Upper lobe of left lung (tissue), 4 donors: ENCODE data around the gene TTC34.

ENCODE experiments used
- EP300 ChIP-seq, 4 donors: sonication (generic); formaldehyde crosslinking; IDR thresholded peaks; one replicate each; pipeline ENCODE4 v1.5.1; 2017; ENCODE audit warnings: antibody characterized with exemption in 4 of 4, control low read depth in 2 of 4
- POLR2A ChIP-seq, 4 donors: fragments of 450-650 bp; IDR thresholded peaks; one replicate each; pipeline ENCODE4 v1.5.1; 2016 to 2017; ENCODE audit warnings: antibody characterized with exemption in 4 of 4, mild to moderate bottlenecking in 2 of 4
- POLR2AphosphoS5 ChIP-seq, 2 donors: sonication (generic); formaldehyde crosslinking; IDR thresholded peaks; one replicate each; pipeline ENCODE4 v1.5.1; 2017; ENCODE audit warnings: antibody characterized with exemption in 2 of 2

GRCh38 chr1:2789986-2790581 is 11.4 kb downstream of the TTC34 start:
- TF ChIP-seq POLR2AphosphoS5 (IDR thresholded peaks at IDR 0.05) = no peak
- no peak for TF ChIP-seq POLR2A (IDR thresholded peaks at IDR 0.05)
- no peak for TF ChIP-seq EP300 (IDR thresholded peaks at IDR 0.05)
